Fibroblast of villous mesenchyme (primary cell): ENCODE data around the gene HTR2A. TPM values are rescaled to one million over a fixed set of nuclear protein-coding genes. Genes with fewer than 3 reads are reported as not detected.

Experiments
- DNase-seq: peaks from one replicate; pipeline ENCODE4 v3.0.0-alpha.2; 2010; ENCODE audit warnings: low read depth
- H3K4me3 ChIP-seq: 2 replicates; pipeline ENCODE4 v1.5.1; 2011; ENCODE audit warnings: low read depth, mild to moderate bottlenecking, low read length
- CTCF ChIP-seq: IDR thresholded peaks from 2 replicates; pipeline ENCODE4 v1.5.1; 2012; ENCODE audit warnings: low read depth, mild to moderate bottlenecking, low read length; ENCODE audit not compliant: insufficient read depth
- total RNA-seq: library from RNA; depleted of rRNA; stranded (reverse); fragments of >200 nt; gene quantifications from 2 replicates; pipeline ENCODE4 v1.2.3, GENCODE V29; 2012

Gene HTR2A
- total RNA-seq, 1 donor = not detected

GRCh38 chr13:46860722-46861121 is 36.1 kb downstream of the HTR2A start:
- no peak for DNase-seq
- H3K4me3 ChIP-seq = no peak overlapping the region
- TF ChIP-seq CTCF = no peak

- DNase-seq = no peak
- TF ChIP-seq CTCF = no peak
- no peak overlapping the region for H3K4me3 ChIP-seq
Observed at GRCh38 chr13:46858776-46859175, 38.1 kb downstream of the HTR2A start.

- TF ChIP-seq CTCF = no peak
- no peak for DNase-seq
- no peak overlapping the region for H3K4me3 ChIP-seq
Observed at GRCh38 chr13:46858163-46858562, 38.7 kb downstream of the HTR2A start.

- TF ChIP-seq CTCF = no peak
- DNase-seq = no peak
- no peak overlapping the region for H3K4me3 ChIP-seq
Observed at GRCh38 chr13:46855664-46856063, 41.2 kb downstream of the HTR2A start.

GRCh38 chr13:46855166-46855565 is 41.7 kb downstream of the HTR2A start:
- no peak for TF ChIP-seq CTCF
- H3K4me3 ChIP-seq = no peak overlapping the region
- DNase-seq = no peak

- TF ChIP-seq CTCF = no peak
- H3K4me3 ChIP-seq = no peak overlapping the region
- DNase-seq = no peak
Observed at GRCh38 chr13:46852168-46852567, 44.7 kb downstream of the HTR2A start.

GRCh38 chr13:46850214-46850613 is 46.6 kb downstream of the HTR2A start:
- no peak for DNase-seq
- no peak for TF ChIP-seq CTCF

More at GRCh38 chr13:46850214-46850613, 46.6 kb downstream of the HTR2A start:
- no peak overlapping the region for H3K4me3 ChIP-seq
